Progenitor cell of endocrine pancreas (in vitro differentiated cells): ENCODE data around the gene PDXDC1. TPM values are rescaled to one million over a fixed set of nuclear protein-coding genes. Genes with fewer than 3 reads are reported as not detected.
A peak's percentile ranks its signal among the peaks of the same experiment; 100 is the strongest.
"Not testable (repeated sequence)": the region's sequence is repeated elsewhere in the genome, so short reads cannot be mapped to it uniquely, and the experiment has no call there.

Experiments
- DNase-seq: peaks from one replicate; pipeline ENCODE4 v3.0.0; 2021; ENCODE audit warnings: low spot score; ENCODE audit not compliant: unreplicated experiment
- H3K27ac Mint-ChIP-seq: 2 replicates; pipeline ENCODE4 v1.8.0; 2021; ENCODE audit warnings: mild to moderate bottlenecking, moderate library complexity, mixed read lengths
- H3K27me3 Mint-ChIP-seq: 2 replicates; pipeline ENCODE4 v1.8.0; 2021; ENCODE audit warnings: mixed read lengths
- H3K36me3 Mint-ChIP-seq: 2 replicates; pipeline ENCODE4 v1.8.0; 2022; ENCODE audit warnings: mixed read lengths; ENCODE audit not compliant: insufficient read depth
- H3K4me1 Mint-ChIP-seq: 2 replicates; pipeline ENCODE4 v1.8.0; 2021; ENCODE audit warnings: low read depth, mixed read lengths
- H3K4me3 Mint-ChIP-seq: 2 replicates; pipeline ENCODE4 v1.8.0; 2021; ENCODE audit warnings: low read depth, mild to moderate bottlenecking, moderate library complexity, mixed read lengths
- H3K9me3 Mint-ChIP-seq: 2 replicates; pipeline ENCODE4 v1.8.0; 2021; ENCODE audit warnings: low read depth, mixed read lengths
- CTCF ChIP-seq: fragments of 200-600 bp; sonication (generic); IDR thresholded peaks from one replicate; pipeline ENCODE4 v1.5.0; 2021; ENCODE audit warnings: antibody characterized with exemption, mild to moderate bottlenecking; ENCODE audit not compliant: unreplicated experiment
- total RNA-seq: library from RNA; stranded (reverse); gene quantifications from 2 replicates; pipeline ENCODE4 v1.2.1, GENCODE V29; 2021

PDXDC1 gene
- total RNA-seq, 1 donor from 2014 or later = 124 TPM

GRCh38 chr16:15038689-15039088 lies 63.9 kb downstream of the PDXDC1 start:
- H3K4me3 Mint-ChIP-seq = no peak overlapping the region
- H3K4me1 Mint-ChIP-seq = no peaks in the 10 kb centered on the region
- H3K27me3 Mint-ChIP-seq = no peaks in the 10 kb centered on the region
- TF ChIP-seq CTCF = no peak
- no peaks in the 10 kb centered on the region for H3K9me3 Mint-ChIP-seq
- H3K27ac Mint-ChIP-seq = no peak overlapping the region
- H3K36me3 Mint-ChIP-seq = peaks cover 17% of the 10 kb centered on the region
- no peak for DNase-seq

- peaks cover 22% of the 10 kb centered on the region for H3K36me3 Mint-ChIP-seq
- TF ChIP-seq CTCF = no peak
- no peaks in the 10 kb centered on the region for H3K27me3 Mint-ChIP-seq
- H3K4me1 Mint-ChIP-seq = no peaks in the 10 kb centered on the region
- H3K9me3 Mint-ChIP-seq = no peaks in the 10 kb centered on the region
- peak overlapping the region; percentile 20 for H3K27ac Mint-ChIP-seq
- DNase-seq = no peak
- no peak overlapping the region for H3K4me3 Mint-ChIP-seq
Observed at GRCh38 chr16:15041271-15042004, 66.6 kb downstream of the PDXDC1 start.

GRCh38 chr16:15043344-15043743 lies 68.5 kb downstream of the PDXDC1 start:
- no peak overlapping the region for H3K4me3 Mint-ChIP-seq
- H3K27ac Mint-ChIP-seq = no peak overlapping the region
- H3K36me3 Mint-ChIP-seq = peaks cover 21% of the 10 kb centered on the region
- no peaks in the 10 kb centered on the region for H3K9me3 Mint-ChIP-seq
- no peak for TF ChIP-seq CTCF
- no peak for DNase-seq
- no peaks in the 10 kb centered on the region for H3K27me3 Mint-ChIP-seq
- no peaks in the 10 kb centered on the region for H3K4me1 Mint-ChIP-seq

GRCh38 chr16:15044286-15044685 lies 69.5 kb downstream of the PDXDC1 start:
- Mint-ChIP-seq H3K27me3 (no peaks in the 10 kb centered on the region), H3K9me3 (no peaks in the 10 kb centered on the region), H3K4me3 (no peak overlapping the region), H3K4me1 (no peaks in the 10 kb centered on the region), H3K36me3 (peaks cover 21% of the 10 kb centered on the region), H3K27ac (peak overlapping the region; percentile 83)
- no peak for DNase-seq
- no peak for TF ChIP-seq CTCF

- not testable (repeated sequence) for H3K9me3 Mint-ChIP-seq, H3K27ac Mint-ChIP-seq
Observed at GRCh38 chr16:15045270-15045669, 70.4 kb downstream of the PDXDC1 start.

More at GRCh38 chr16:15045270-15045669, 70.4 kb downstream of the PDXDC1 start:
- H3K36me3 Mint-ChIP-seq = peaks cover 19% of the 10 kb centered on the region
- not testable (repeated sequence) for DNase-seq, H3K4me1 Mint-ChIP-seq, H3K4me3 Mint-ChIP-seq, H3K27me3 Mint-ChIP-seq
